Measurements from ENCODE around the gene PECR.
"Not testable (repeated sequence)": the region's sequence is repeated elsewhere in the genome, so short reads cannot be mapped to it uniquely, and the experiment has no call there.

Gene PECR

DNA sequence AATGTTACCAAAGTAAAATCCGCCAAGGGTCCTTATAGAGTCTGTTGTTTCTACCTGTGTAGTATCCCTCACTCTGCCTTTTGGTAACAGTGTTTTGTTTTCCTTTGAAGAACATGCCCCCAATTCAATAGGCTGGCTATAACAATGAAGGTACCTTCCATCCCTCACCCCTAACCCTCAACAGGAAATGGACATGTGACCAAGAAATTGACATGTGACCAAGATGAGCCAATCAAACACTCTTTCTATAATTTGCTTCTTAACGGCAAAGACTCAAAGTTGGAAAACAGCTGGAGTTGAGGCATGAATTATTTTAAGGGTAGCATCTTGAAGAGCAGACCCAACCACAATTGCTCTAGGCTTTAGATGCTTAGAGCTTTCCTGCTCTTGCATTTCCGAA lies 62.9 kb downstream of the PECR start:
- Mint-ChIP-seq H3K27ac (no peak overlapping the region), H3K27me3 (ENCODE audit: low read depth) (no peaks in the 10 kb centered on the region), H3K9me3 (peaks cover 4% of the 10 kb centered on the region), H3K4me3 (no peak overlapping the region), H3K36me3 (ENCODE audit: low read depth) (peaks cover 10% of the 10 kb centered on the region), H3K4me1 (ENCODE audit: low read depth) (peaks cover 37% of the 10 kb centered on the region)
- no peak for DNase-seq (ENCODE audit: low spot score)

DNA sequence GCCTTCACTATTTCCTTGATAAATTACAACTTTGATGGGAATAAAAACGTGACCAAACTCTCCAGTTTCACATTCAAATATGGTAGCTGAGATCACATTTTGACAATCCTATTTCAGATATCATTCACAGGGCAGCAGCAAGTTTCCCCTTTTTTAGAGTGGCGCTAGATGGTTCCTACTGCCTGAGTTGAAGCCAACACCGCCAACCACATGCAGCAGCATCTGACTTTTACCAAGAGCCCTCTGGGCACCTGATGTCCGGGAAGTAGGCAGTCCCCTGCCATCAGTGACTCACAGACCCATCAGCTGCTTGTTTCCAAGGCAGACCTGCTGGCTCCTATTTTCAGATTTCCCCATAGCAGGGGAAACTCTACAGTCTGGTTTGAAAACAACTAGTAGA lies 64.2 kb downstream of the PECR start:
- Mint-ChIP-seq H3K27ac (peak overlapping the region; percentile 75), H3K9me3 (peaks cover 4% of the 10 kb centered on the region), H3K36me3 (ENCODE audit: low read depth) (peaks cover 10% of the 10 kb centered on the region), H3K4me3 (peak overlapping the region; percentile 60), H3K4me1 (ENCODE audit: low read depth) (peaks cover 45% of the 10 kb centered on the region), H3K27me3 (ENCODE audit: low read depth) (no peaks in the 10 kb centered on the region)
- peak; percentile 25 for DNase-seq (ENCODE audit: low spot score)

DNA sequence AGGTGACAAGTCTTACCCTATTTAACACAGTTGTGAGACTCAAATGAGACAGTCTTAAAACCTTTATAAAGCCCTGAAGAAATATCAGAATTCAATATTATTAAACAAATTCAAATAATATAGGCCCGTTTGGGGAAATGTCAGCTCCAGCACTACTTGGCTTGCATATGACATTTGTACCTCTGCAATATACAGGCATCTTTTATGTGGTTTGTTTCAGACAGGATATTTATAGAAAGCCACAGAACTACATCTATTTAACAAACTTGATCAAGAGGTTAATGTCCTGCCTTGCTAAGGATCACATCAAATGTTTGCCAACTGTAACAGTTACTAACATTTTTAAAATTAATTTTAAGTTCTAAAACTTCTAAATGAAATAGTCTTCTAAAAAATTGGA lies 65.0 kb downstream of the PECR start:
- peak overlapping the region; percentile 62 for H3K4me3 Mint-ChIP-seq
- H3K27me3 Mint-ChIP-seq (ENCODE audit: low read depth) = no peaks in the 10 kb centered on the region
- peak overlapping the region; percentile 84 for H3K27ac Mint-ChIP-seq
- peaks cover 48% of the 10 kb centered on the region for H3K4me1 Mint-ChIP-seq (ENCODE audit: low read depth)
- H3K9me3 Mint-ChIP-seq = peaks cover 4% of the 10 kb centered on the region
- peaks cover 10% of the 10 kb centered on the region for H3K36me3 Mint-ChIP-seq (ENCODE audit: low read depth)
- no peak for DNase-seq (ENCODE audit: low spot score)

DNA sequence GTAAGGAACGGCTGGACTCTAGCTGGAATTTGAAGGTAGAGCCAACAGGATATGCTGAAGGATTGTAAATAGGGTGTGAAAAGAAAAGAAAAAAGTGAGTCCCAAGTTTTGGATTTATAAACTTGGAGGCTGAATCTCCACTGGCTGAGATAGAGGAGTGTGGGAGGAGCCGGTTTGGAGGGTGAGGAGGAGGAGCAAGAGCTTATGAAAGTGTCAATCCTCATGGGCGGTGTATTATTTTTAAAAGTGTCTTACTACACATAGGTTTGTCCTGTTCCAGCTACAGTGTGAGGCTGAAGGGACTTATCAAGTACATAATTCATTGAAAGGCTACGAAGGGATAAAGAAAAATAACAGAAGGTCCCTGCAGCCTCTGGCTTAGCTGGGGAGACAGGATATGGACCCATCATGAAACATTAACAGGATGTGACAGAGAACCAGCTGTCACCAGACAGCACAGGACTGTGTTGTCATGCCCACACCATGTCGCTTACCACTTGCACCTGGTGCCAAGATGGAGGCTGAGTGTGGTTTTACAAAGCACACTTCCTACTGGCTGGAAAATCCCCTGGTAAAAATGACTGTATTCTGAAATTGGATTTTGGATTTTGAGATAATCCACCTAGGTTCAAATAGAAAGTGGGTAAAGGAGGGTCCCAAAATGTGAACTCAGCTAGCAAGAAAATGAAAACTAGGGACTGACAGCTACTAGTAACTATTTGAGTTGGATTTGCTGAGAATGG lies 65.7 kb downstream of the PECR start:
- peaks cover 51% of the 10 kb centered on the region for H3K4me1 Mint-ChIP-seq (ENCODE audit: low read depth)
- H3K4me3 Mint-ChIP-seq = peak overlapping the region; percentile 62
- H3K9me3 Mint-ChIP-seq = peaks cover 4% of the 10 kb centered on the region
- peaks cover 10% of the 10 kb centered on the region for H3K36me3 Mint-ChIP-seq (ENCODE audit: low read depth)
- DNase-seq (ENCODE audit: low spot score) = peak; percentile 61
- no peaks in the 10 kb centered on the region for H3K27me3 Mint-ChIP-seq (ENCODE audit: low read depth)
- peak overlapping the region; percentile 84 for H3K27ac Mint-ChIP-seq

DNA sequence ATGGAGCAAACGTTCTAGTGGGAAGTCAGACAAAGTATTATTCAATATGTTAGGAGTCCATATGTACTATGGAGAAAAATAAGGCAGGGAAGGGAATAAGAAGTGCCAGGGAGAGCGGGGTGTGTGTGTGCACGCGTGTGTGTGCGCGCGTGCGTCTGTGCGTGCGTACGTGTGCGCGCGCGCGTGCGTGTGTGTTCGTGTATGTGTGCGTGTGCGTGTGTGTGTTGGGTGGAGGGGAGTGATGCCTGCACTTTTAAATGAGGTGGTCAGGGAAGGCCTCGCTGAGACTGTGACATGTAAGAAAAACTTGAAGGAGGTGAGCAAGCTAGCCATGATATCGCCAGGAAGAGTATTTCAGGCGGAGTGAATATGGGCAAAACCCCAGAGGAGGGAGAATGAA lies 66.6 kb downstream of the PECR start:
- DNase-seq (ENCODE audit: low spot score) = no peak
- H3K4me3 Mint-ChIP-seq = peak overlapping the region; percentile 62
- H3K36me3 Mint-ChIP-seq (ENCODE audit: low read depth) = peaks cover 10% of the 10 kb centered on the region
- peaks cover 4% of the 10 kb centered on the region for H3K9me3 Mint-ChIP-seq
- peaks cover 51% of the 10 kb centered on the region for H3K4me1 Mint-ChIP-seq (ENCODE audit: low read depth)
- peak overlapping the region; percentile 84 for H3K27ac Mint-ChIP-seq
- H3K27me3 Mint-ChIP-seq (ENCODE audit: low read depth) = no peaks in the 10 kb centered on the region

DNA sequence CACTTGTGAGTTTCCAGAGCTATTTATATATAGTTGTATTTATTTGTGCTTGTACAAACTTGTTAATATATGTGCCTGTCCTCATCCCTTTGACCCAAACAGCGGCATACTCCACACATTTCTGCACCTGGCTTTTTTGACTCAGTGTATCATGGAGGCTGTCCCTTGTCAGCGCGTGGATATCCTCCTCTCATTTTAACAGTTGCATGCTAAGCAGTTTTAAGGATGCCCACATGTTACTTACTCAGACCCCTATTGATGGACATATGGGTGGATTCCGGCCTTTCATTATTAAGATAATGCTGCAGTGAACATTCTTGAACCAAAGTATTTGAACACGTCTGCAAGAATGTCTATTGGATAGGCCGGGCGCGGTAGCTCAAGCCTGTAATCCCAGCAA lies 67.6 kb downstream of the PECR start:
- peak overlapping the region; percentile 64 for H3K4me3 Mint-ChIP-seq
- peaks cover 51% of the 10 kb centered on the region for H3K4me1 Mint-ChIP-seq (ENCODE audit: low read depth)
- H3K9me3 Mint-ChIP-seq = peaks cover 4% of the 10 kb centered on the region
- H3K27me3 Mint-ChIP-seq (ENCODE audit: low read depth) = no peaks in the 10 kb centered on the region
- no peak overlapping the region for H3K27ac Mint-ChIP-seq
- peaks cover 10% of the 10 kb centered on the region for H3K36me3 Mint-ChIP-seq (ENCODE audit: low read depth)
- DNase-seq (ENCODE audit: low spot score) = no peak

DNA sequence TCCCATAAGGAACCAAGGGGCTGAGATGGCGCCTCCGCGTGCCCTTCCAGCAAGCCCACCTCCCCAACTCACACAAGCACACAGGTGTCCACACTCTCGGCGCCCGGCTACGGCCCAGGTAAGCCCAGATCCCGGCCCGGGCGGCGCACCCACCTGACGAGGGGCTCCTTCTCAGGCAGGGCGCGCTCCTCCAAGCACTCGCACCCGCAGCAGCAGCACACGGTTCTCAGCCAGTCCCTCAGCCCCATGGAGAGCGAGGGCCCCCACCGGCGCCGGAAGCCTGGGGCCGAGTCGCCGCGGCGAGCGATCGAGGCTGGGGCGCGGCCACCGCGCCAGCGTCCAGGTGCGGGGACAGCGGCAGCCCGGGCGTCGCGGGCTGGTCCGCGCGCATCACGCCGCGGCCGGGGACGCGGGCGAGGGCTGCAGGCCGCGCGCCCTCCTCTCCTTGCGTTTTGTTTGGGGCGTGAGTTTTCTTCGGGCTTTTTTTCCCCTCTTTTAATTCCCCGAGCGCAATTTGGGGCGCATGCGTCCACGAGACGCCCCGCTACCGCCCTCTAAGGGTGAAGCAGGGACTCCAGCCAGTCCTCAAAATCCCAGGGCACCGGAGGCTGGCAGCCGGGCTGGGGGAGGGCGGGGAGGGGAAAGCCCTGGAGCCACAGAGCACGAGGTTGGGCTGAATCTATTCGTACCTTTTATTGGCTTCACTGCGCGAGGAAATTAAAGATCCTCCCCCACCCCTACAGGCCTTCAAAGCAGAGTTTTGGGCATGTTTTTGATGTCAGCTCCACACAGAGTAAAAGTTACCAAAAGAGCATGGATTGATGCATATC lies 68.3 kb downstream of the PECR start, which contains the start of gene MREG:
MREG (minus strand) TSS at position 472 of the 830 bp plus-strand sequence; CDS start at position 248, 224 bp downstream.
- Mint-ChIP-seq H3K36me3 (ENCODE audit: low read depth) (peaks cover 6% of the 10 kb centered on the region), H3K4me1 (ENCODE audit: low read depth) (peaks cover 48% of the 10 kb centered on the region), H3K27ac (peak within 1 kb of the TSS; percentile 67), H3K9me3 (no peaks in the 10 kb centered on the region), H3K27me3 (ENCODE audit: low read depth) (no peaks in the 10 kb centered on the region), H3K4me3 (peak within 1 kb of the TSS; percentile 92)
- peak; percentile 79 for DNase-seq (ENCODE audit: low spot score)

DNA sequence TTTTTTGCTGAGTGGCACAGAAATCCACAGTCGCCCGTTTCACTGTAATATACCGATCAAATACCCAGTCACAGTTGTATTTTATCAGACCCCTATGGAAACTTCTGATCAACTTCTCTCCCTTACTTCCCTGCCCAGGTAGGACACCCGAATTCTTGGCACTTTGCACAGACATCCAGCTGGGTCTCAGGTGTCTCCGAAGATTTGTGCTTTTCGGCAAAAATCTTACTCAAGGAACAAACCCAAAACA lies 68.9 kb downstream of the PECR start:
- H3K4me1 Mint-ChIP-seq (ENCODE audit: low read depth) = peaks cover 48% of the 10 kb centered on the region
- no peaks in the 10 kb centered on the region for H3K9me3 Mint-ChIP-seq
- DNase-seq (ENCODE audit: low spot score) = no peak
- no peaks in the 10 kb centered on the region for H3K27me3 Mint-ChIP-seq (ENCODE audit: low read depth)
- peak overlapping the region; percentile 92 for H3K4me3 Mint-ChIP-seq
- H3K36me3 Mint-ChIP-seq (ENCODE audit: low read depth) = peaks cover 6% of the 10 kb centered on the region
- H3K27ac Mint-ChIP-seq = peak overlapping the region; percentile 67

DNA sequence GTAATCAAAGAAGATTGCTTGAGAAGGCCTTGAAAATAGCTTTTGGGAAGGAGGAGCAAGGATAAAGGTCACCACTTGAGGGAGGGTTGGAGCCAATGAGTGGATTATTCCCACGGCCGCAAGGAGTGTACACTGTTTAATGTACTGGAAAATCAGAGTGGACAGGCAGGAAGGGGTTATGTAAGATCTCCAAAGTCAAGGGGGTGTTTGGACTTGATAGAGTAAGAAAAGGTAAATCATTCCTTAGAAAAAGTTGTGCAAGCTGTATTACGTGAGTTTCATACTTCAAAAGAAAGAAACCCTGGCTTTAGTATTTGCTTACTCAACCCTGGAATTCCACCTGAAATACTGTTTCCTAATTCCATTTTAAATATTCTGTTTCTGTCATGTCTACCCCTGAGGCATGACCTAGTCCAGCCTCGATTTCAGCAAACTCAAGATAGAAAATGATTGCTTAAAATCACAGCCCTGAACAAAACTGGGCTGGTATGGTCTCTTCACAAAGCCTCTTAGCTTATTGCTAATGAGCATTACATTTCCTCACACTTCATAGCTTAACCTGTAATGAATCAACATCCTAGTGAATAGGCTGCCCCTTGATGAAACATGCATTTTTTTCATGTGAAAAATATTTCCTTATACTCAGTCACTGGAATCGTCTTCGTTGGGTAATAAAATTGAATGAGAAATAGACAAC lies 69.3 kb downstream of the PECR start:
- H3K4me3 Mint-ChIP-seq = peak overlapping the region; percentile 92
- peaks cover 44% of the 10 kb centered on the region for H3K4me1 Mint-ChIP-seq (ENCODE audit: low read depth)
- no peaks in the 10 kb centered on the region for H3K9me3 Mint-ChIP-seq
- no peaks in the 10 kb centered on the region for H3K27me3 Mint-ChIP-seq (ENCODE audit: low read depth)
- peaks cover 6% of the 10 kb centered on the region for H3K36me3 Mint-ChIP-seq (ENCODE audit: low read depth)
- H3K27ac Mint-ChIP-seq = peak overlapping the region; percentile 67
- no peak for DNase-seq (ENCODE audit: low spot score)

DNA sequence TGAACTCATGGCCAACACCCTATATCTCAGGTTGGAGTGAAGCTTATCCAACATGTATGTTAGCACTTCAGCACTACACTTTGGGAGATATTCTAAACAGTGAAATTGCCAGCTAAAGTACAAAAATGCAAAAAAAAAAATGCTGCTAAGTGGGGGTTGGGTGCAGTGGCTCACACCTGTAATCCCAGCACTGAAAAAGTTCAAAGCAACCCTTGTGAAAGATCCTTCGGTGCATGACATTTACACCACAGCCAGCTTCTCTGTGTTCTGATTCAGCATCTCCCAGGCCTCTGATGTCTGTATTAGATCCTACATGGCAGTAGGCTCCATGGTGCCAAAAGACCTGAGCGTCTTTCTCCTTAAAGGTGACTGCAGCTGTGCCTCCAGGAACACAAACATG lies 72.4 kb downstream of the PECR start:
- H3K9me3 Mint-ChIP-seq; H3K36me3 Mint-ChIP-seq (ENCODE audit: low read depth); H3K27me3 Mint-ChIP-seq (ENCODE audit: low read depth); H3K27ac Mint-ChIP-seq; H3K4me3 Mint-ChIP-seq; DNase-seq (ENCODE audit: low spot score): not testable (repeated sequence)
- H3K4me1 Mint-ChIP-seq (ENCODE audit: low read depth) = peaks cover 37% of the 10 kb centered on the region

DNA sequence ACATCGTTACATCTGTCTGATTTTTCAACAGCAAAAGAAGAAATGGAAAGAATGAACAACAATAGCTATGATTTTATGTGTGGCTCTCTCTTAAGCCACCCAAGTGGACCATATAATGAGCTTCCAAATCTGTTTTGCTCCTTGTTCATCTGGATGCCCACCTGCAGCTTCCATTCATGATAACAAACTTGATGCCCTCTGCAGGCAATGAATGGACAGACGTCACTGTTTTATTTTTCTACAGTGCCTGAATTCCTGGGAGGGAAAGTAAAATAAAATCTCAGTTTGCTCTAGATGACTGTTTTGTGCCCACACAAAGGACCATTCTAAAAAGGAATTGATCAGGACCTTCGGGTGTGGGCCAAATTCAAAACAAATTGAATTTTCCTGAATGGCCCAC lies 73.2 kb downstream of the PECR start:
- no peak overlapping the region for H3K27ac Mint-ChIP-seq
- no peak for DNase-seq (ENCODE audit: low spot score)
- no peaks in the 10 kb centered on the region for H3K36me3 Mint-ChIP-seq (ENCODE audit: low read depth)
- H3K4me1 Mint-ChIP-seq (ENCODE audit: low read depth) = peaks cover 41% of the 10 kb centered on the region
- H3K9me3 Mint-ChIP-seq = no peaks in the 10 kb centered on the region
- no peak overlapping the region for H3K4me3 Mint-ChIP-seq
- no peaks in the 10 kb centered on the region for H3K27me3 Mint-ChIP-seq (ENCODE audit: low read depth)

DNA sequence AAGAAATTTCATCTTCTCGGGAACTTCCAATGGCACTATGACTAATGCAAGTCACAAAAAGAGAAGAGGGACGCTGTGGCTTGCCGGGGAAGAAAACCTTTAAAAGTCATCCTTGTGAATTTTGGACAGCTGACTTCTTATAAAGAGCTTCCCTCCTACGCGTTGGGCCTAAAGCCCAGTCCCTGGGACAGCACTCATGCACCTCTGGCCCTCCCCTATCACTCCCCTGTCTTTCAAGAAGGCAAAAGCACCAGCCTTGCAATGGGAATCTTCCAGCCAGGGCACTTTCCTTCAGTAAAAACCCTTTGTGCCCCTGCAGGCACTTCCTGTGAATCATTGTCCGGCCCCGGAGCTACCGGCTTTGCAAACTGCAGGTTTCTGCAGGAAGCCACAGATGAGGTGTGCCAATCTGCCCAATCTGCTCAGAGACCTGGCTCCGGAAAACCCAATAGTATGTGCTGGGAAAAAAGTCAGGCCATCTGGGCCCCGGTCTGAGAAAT lies 75.4 kb downstream of the PECR start:
- Mint-ChIP-seq H3K4me3 (peak overlapping the region; percentile 64), H3K9me3 (no peaks in the 10 kb centered on the region), H3K36me3 (ENCODE audit: low read depth) (no peaks in the 10 kb centered on the region), H3K27me3 (ENCODE audit: low read depth) (no peaks in the 10 kb centered on the region), H3K4me1 (ENCODE audit: low read depth) (peaks cover 35% of the 10 kb centered on the region), H3K27ac (peak overlapping the region; percentile 79)
- DNase-seq (ENCODE audit: low spot score) = peak; percentile 65

DNA sequence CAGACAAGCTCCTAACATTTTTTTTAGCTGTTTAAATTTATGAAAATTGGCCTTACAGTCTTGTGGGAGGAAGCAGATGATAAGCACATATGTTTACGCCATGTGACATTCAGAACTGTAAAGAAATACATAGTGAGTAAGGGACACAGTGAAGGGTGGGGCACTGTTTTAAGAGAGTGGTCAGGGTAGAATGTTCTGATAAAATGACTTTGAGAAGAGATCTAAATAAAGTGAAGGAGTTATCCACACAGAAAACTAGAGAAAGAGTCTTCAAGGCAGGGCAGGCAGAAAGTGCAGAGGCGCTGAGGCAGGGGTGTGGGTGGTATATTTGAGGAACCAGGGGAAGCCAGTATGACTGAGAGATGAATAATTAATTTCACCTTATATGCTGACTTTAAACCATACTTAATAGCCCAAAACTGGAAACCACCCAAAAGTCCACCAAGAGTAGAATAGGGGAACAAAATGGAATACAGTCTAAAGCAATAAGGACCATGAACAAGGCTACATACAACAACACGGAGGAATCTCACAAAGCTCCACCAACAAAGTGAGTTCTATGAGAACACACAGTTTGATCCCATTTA lies 76.8 kb downstream of the PECR start:
- Mint-ChIP-seq H3K4me3 (peak overlapping the region; percentile 53), H3K27ac (peak overlapping the region; percentile 53)
- no peak for DNase-seq (ENCODE audit: low spot score)

More for the DNA sequence above, 76.8 kb downstream of the PECR start:
- Mint-ChIP-seq H3K27me3 (ENCODE audit: low read depth) (no peaks in the 10 kb centered on the region), H3K4me1 (ENCODE audit: low read depth) (peaks cover 35% of the 10 kb centered on the region), H3K36me3 (ENCODE audit: low read depth) (no peaks in the 10 kb centered on the region), H3K9me3 (no peaks in the 10 kb centered on the region)

Measured in T-helper 2 cell treated with Interferon-gamma antibody and Interleukin-4, amounts not matched to agents 5 μg/mL and 100 μg/mL, for 36 hours (primary cell).